Stimulated activated CD8-positive, alpha-beta memory T cell treated with anti-CD3 and anti-CD28 coated beads, Interleukin-7, amount 100 ng/mL, for 48 hours (primary cell): Measurements from ENCODE around the gene CCDC138.

Source experiments
- DNase-seq, 2 donors: peaks; one replicate each; pipeline ENCODE4 v3.0.0-alpha.2; 2020; ENCODE audit warnings: low read depth in 1 of 2; ENCODE audit errors: extremely low read depth in 1 of 2

CCDC138 gene

DNA sequence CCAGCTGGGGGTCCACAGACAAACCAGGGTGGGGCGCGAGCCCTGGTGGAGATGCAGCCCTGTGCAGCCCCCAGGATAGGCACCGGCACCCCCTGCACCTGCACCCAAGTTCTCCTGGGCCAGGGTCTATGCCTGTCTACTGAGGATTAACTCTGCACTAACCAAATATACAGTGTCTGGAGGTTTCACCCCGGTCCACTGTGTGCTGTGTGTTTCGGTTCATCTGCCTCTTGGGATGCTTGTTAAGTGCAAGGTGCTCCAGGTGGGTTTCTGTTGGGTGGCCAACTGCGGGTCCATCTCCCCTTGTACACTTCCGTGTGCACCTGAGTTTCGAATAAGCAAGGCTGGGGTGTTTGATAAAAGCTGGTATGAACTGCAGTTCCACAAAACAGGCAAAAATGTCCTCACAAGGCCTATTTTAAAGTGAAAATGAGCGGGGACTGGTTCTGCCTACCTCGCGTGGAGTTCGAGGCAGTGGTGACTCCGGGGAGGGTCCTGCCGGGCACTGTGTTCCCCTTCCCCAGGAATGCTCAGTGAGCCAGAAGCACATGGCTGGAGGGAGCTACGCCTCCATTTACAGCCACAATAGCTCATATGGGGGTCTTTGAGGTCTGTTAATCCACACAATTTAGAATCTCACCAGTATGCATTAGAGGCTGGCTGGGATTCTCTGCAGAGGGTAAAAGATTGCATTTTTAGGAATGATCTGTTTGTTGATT is 131.7 kb downstream of the CCDC138 start:
- DNase-seq: no peak

DNA sequence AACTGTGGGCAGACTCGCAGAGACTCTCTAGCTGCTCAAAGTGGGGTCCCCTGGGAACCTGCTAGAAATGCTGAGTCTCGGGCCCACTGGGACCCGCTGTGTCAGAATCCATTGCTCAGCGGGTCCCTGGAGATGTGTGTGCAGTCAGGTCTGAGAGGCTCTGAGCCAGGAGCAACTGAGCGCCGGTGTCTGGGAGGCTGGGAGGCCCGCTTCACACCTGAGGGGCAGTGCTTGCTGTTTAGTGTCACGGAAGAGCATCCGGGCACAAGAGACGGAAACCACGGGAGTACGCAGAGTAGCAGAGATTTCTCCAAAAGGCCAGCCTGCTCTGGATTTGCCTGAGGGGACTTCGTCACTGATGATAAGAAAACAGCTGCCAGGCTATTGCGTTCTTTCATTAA is 132.4 kb downstream of the CCDC138 start:
- DNase-seq: no peak

DNA sequence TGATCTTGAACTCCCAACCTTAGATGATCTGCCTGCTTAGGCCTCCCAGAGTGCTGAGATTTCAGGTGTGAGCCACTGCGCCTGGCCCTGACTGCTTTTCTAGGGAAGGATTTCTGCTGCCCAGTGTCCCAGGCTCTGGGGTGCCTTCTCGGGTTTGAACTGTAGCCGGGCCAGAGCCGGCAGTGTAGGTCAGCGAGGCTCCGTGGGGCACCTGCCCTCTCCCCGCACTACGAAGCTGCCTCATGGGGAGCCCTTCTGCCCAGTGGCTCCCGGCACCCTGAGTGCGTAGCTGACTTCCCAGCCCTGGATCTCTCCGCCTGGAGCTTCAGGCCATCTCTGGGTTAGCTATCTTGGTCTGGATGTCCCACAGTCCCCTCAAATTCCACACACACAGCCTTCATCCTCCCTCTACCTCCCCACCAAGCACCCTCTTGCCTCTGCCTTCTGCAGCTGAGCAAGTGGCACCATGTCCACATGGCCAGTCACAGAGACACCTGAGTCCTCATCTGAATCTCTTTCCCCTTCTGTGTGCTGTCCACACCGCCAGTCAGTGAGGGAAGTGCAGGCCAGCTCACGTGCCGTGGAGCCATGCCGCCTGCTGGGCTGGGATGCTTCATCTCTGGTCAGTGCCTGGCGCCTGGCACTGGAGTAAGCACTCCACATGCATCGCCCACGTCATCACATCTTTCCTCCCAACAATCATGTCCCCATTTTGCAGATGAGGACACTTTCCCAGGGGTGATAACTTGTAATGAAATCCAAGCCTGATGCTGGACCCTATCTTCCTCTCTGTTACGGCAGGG is 133.2 kb downstream of the CCDC138 start:
- DNase-seq: no peak

DNA sequence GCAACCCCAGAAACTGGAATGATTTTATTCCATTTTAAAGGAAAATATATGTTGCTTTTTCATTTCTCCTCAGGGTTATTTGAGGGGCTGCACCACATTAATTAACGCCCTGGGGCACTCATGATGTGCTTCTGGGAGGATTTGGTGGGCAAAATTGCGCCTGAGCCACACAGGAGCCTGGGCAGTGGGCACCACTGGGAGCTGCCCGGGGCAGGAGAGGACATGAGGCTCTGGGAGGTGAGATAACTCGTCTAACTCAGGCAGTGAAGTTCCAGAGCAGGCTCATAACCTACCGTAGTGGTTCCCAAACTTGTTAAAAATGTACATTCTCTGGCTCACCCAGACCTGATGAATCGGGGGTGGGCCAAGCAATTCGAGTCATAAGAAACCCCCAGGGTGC is 134.1 kb downstream of the CCDC138 start:
- DNase-seq: no peak

DNA sequence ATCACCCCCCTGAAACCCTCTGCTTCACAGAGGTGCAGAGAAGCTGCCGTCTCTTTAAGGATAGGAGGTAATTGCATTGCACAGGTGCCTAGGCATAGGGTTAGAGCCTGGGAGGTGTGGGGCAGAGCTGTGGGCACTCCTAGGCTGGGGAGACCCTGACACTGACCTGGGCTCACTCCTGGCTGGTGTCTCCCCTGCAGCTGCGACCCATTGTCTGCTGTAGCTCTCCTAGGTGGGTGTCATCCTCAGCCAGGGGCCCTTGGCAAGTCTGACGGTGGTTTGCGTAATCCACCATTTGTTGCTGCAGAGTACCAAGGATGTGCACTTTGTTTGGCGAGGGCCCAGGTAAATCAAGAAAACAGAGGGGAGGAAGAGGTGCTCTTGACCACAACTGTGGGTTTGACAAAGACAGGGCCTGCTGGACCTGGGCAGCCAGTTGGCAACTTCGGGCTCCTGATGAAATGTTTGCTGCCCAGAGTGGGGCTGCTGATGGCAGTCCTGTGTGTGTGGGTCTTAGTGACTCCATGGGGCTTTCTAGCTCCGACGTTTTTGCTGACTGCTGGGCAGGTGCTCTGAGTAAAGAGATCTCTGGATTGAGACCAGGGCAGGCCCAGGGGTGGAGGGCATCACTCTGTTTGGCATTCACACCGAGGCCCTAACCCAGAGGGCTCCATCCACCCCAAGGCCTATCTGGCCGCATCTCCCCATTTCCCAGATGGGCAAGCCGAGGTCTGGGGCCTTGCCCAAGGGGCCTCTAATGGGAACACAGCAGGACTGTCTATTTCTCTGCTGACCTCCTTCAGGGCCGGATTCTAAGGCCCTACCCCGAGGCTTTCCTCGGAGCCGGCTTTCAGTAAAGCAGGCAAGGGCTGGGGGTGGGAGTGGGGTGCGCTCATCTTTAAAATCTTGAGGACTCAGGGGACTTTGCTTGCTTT is 134.8 kb downstream of the CCDC138 start:
- DNase-seq: no peak

DNA sequence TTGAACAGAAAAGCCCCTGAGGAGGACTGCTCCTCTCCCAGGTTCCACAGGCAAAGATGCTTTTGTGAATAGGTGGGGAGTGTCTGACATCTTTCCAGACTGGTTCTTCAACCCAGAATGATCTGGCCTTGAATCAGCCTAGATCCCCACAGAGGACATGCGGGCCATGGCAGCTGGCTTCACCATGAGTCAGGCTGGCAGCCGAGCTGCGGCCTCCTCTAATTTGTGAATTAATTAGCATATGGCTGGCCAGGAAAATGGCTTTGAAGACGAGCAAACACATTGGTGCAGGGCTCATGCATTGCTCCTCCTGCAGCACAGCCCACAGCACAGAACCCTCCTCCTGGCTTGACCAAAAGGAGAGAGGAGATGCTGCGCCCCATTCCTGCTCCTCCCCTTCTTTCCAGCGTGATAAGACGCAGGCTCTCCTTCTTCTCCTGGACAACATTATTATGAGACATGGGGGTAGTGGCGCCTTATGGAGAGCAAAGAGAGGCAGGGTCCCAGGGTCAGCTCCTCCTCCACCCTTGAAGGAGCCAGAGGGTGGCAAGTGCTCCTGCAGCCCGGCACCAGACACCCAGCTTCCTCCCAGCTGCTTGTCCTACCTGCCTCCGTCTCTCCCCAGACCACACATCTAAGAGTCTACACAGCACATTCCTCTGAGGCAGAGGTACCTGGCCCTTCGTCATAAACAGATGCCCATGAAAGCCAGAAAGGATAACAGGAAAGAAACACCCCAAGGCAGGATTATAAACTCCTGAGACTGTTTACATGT is 135.8 kb downstream of the CCDC138 start:
- DNase-seq: no peak

DNA sequence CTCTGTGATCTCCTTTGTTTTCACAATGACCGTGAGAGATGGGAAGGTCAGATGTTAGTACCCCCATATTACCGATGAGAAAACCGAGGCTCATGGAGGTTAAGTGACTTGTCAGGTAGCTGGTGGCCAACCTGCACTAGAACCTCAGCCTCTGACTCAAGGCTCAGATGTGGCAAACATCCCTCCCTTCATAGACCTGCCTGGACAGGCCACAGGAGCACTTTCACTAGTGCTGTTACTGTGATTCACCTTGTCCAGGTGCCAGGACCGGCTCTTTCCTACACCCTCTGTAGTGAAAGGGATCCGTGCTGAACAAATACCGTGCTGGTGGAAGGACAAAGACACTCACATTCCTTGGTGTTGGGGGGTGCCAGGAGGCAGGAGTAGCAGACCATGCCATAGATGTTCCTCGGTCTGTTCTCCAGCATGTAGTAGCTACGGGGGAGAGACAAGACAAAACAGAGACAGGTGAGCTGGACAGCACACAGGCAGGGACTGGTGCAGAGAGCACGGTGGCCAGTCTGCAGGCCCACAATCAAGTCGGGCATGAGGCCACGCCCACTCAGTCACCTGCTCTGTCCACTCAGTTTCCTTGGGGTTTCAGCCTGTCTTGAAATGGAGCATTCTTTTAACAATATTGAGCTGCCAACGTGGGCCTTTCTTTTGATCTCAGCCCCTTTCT is 136.6 kb downstream of the CCDC138 start:
- DNase-seq: no peak

DNA sequence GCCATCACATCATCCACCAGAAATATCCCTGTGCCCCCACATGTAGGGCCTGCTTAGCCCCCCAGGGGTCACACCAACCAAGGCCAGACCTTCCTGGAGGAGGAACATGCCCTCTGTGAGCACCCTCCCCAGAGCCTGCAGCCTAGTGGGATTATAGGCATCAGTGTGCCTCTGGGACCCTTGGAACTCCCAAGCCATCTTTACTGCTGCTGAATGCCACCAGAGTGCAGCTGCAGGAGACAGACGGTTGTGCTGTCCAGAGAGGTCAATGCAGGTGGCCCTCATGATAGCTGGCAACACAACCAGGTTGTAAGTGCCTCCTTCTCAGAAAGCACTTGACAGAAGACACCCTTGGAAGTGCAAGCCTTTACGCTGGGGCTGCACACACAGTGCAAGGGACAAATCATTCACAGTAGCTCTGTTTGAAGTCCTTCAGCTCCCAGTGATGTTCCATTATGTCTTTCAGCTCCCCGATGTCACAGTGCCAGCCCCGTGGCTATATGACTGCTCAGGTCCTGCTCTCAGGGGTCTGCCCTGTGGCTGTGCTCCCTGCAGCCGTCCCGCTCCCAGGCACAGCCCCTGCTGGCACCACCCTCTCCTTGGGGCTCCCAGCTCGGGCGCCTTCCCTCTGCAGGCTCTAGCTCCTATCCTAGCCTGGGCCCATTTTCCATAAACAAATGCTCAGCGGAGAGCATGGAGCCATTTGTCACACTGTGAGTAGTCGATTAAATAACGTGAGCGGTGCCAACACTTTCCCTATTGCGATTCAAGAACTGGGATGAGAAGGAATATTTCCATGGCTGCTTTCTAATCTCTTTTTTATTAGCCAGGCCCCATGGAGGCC is 137.4 kb downstream of the CCDC138 start:
- DNase-seq: no peak

DNA sequence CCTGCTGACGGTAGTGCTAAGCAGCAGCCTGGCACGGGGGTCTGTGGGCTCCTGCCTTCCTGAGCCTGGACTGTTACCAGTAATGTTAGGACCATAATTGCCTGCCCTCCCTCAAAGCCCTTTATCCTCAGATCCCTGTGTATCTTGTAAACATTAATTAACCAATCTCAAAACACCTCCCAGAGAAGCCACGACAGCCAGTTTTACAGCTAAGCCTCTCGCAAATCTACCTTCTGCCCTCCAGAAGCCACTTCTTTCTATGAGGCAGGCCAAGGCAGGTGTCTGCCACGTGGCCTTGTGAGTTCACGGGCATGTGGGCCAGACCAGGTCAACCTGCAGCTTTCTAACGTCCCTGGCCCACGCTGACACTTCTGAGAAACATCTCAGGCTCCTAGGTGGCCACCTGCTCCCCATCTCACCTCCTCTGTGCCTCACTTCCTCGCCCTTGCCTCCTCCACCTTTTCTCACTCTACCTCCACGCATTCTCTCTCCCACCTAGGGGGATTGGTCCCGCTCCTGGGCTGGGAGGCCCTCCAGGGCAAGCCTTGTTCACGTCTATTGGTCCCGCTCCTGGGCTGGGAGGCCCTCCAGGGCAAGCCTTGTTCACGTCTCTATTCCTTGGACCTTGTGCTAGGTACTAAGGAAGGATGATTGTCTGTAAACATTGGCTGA is 138.1 kb downstream of the CCDC138 start:
- no peak for DNase-seq

DNA sequence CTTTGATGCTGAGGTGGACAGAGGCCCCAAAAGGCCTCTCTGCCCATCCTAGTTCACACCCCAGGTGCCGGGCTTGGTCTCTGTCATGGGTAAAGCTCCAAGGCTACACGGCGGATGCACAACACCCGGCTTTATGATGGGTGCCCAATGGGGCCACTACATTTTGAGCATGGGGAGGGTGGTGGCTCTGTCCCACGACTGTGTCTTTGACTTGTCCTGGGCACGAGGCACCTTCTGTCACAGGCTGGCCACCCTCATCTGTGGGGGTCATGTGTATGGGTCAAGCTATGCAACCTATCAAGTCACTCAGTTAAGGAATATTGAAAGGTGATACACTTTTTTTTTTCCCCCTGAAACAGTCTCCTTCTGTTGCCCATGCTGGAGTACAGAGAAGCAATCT is 138.7 kb downstream of the CCDC138 start:
- no peak for DNase-seq

DNA sequence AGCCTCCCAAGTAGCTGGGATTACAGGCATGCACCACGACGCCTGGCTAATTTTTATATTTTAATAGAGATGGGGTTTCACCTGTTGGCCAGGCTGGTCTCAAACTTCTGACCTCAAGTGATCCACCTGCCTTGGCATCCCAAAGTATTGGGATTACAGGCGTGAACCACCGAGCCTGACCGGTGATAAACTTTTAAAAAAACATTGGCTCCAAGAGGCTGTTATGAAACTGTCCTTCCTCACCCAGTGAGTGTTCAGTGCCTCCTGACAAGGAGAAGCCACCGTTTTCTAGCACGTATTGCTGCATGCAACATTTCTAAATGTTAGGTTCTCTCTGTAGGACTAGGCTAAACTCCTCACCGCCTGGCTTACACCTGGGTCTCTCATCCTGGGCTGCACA is 139.2 kb downstream of the CCDC138 start:
- DNase-seq: no peak
